H9 (cell line): ENCODE results near the gene BARHL2. TPM values are rescaled to one million over a fixed set of nuclear protein-coding genes. Genes with fewer than 3 reads are reported as not detected.

Source experiments
- DNase-seq: peaks from one replicate; pipeline ENCODE4 v3.0.0-alpha.2; 2017
- H2AFZ ChIP-seq: one replicate; pipeline ENCODE4 v1.6.1; 2013; ENCODE audit warnings: mild to moderate bottlenecking, low read length, control low read depth, moderate library complexity
- H2AK5ac ChIP-seq: 2 replicates; pipeline ENCODE4 v1.6.1; 2013; ENCODE audit warnings: low read length, control low read depth, mixed read lengths; ENCODE audit not compliant: insufficient read length
- H2BK120ac ChIP-seq: one replicate; pipeline ENCODE4 v1.6.1; 2013; ENCODE audit warnings: low read depth, mild to moderate bottlenecking, low read length, control low read depth, inconsistent platforms; ENCODE audit not compliant: poor library complexity, severe bottlenecking
- H2BK12ac ChIP-seq: 2 replicates; pipeline ENCODE4 v1.6.1; 2013; ENCODE audit warnings: low read length, control low read depth, mixed read lengths, low read depth; ENCODE audit not compliant: insufficient read length
- H2BK15ac ChIP-seq: 2 replicates; pipeline ENCODE4 v1.6.1; 2013; ENCODE audit warnings: low read depth, low read length, control low read depth
- H2BK20ac ChIP-seq: one replicate; pipeline ENCODE4 v1.6.1; 2013; ENCODE audit warnings: low read depth, mild to moderate bottlenecking, low read length, control low read depth, inconsistent platforms; ENCODE audit not compliant: poor library complexity, severe bottlenecking
- H2BK5ac ChIP-seq: 2 replicates; pipeline ENCODE4 v1.6.1; 2013; ENCODE audit warnings: low read length, control low read depth, mixed read lengths; ENCODE audit not compliant: insufficient read length
- H3K14ac ChIP-seq: 2 replicates; pipeline ENCODE4 v1.6.1; 2013; ENCODE audit warnings: low read length, control low read depth; ENCODE audit not compliant: insufficient read depth
- H3K18ac ChIP-seq: 2 replicates; pipeline ENCODE4 v1.6.1; 2013; ENCODE audit warnings: low read depth, mild to moderate bottlenecking, mixed read lengths, low read length, control low read depth; ENCODE audit not compliant: insufficient read length
- H3K23ac ChIP-seq: 2 replicates; pipeline ENCODE4 v1.6.1; 2013; ENCODE audit warnings: low read length, control low read depth, mixed read lengths, low read depth; ENCODE audit not compliant: insufficient read length
- H3K23me2 ChIP-seq: 2 replicates; pipeline ENCODE4 v1.6.1; 2013; ENCODE audit warnings: low read depth, mild to moderate bottlenecking, mixed read lengths, low read length, control low read depth; ENCODE audit not compliant: insufficient read length, poor library complexity, severe bottlenecking
- H3K27ac ChIP-seq: 2 replicates; pipeline ENCODE4 v1.5.1; 2013; ENCODE audit warnings: low read length, control low read depth, mixed read lengths, low read depth; ENCODE audit not compliant: insufficient read length
- H3K27me3 ChIP-seq: 2 replicates; pipeline ENCODE4 v1.6.1; 2013; ENCODE audit warnings: low read length, control low read depth, inconsistent platforms; ENCODE audit not compliant: insufficient read depth
- H3K4ac ChIP-seq: 2 replicates; pipeline ENCODE4 v1.6.1; 2013; ENCODE audit warnings: low read depth, mild to moderate bottlenecking, control low read depth, inconsistent platforms, low read length, moderate library complexity
- H3K4me1 ChIP-seq: 2 replicates; pipeline ENCODE4 v1.6.1; 2013; ENCODE audit warnings: low read length, control low read depth, inconsistent platforms; ENCODE audit not compliant: insufficient read depth
- H3K4me2 ChIP-seq: 2 replicates; pipeline ENCODE4 v1.6.1; 2013; ENCODE audit warnings: low read length, control low read depth, mixed read lengths; ENCODE audit not compliant: insufficient read length, insufficient read depth
- H3K56ac ChIP-seq: 2 replicates; pipeline ENCODE4 v1.6.1; 2013; ENCODE audit warnings: low read depth, mild to moderate bottlenecking, mixed read lengths, low read length, control low read depth; ENCODE audit not compliant: insufficient read length
- H3K79me1 ChIP-seq: 2 replicates; pipeline ENCODE4 v1.6.1; 2013; ENCODE audit warnings: low read depth, mild to moderate bottlenecking, moderate library complexity, low read length, control low read depth, inconsistent platforms; ENCODE audit not compliant: insufficient read depth, poor library complexity, severe bottlenecking
- H3K79me2 ChIP-seq: 2 replicates; pipeline ENCODE4 v1.6.1; 2013; ENCODE audit warnings: low read length, control low read depth, inconsistent platforms; ENCODE audit not compliant: insufficient read depth
- H3K9ac ChIP-seq: 2 replicates; pipeline ENCODE4 v1.6.1; 2013; ENCODE audit warnings: low read length, control low read depth, mixed read lengths; ENCODE audit not compliant: insufficient read length; ENCODE audit errors: extremely low read depth
- H3K9me3 ChIP-seq: one replicate; pipeline ENCODE4 v1.6.1; 2013; ENCODE audit warnings: low read depth, low read length, inconsistent platforms; ENCODE audit not compliant: control insufficient read depth
- H3T11ph ChIP-seq: one replicate; pipeline ENCODE4 v1.6.1; 2013; ENCODE audit warnings: mild to moderate bottlenecking, low read length, control low read depth, inconsistent platforms
- H4K20me1 ChIP-seq: one replicate; pipeline ENCODE4 v1.6.1; 2013; ENCODE audit not compliant: control insufficient read depth, insufficient read length, insufficient read depth
- H4K5ac ChIP-seq: 2 replicates; pipeline ENCODE4 v1.6.1; 2013; ENCODE audit warnings: low read depth, mild to moderate bottlenecking, mixed read lengths, low read length, control low read depth; ENCODE audit not compliant: insufficient read length
- H4K8ac ChIP-seq: replicated peaks from 2 replicates; pipeline ENCODE4 v1.6.1; 2013; ENCODE audit warnings: low read length, control low read depth, mixed read lengths, low read depth; ENCODE audit not compliant: insufficient read length
- H4K91ac ChIP-seq: 2 replicates; pipeline ENCODE4 v1.6.1; 2013; ENCODE audit warnings: low read depth, mild to moderate bottlenecking, moderate library complexity, mixed read lengths, low read length, control low read depth; ENCODE audit not compliant: insufficient read length
- H3K27ac Mint-ChIP-seq, 3 experiments: 2 replicates in 2 of 3; 3 replicates in 1 of 3; pipeline ENCODE4 v1.8.0; 2020 to 2021; ENCODE audit warnings: mixed read lengths in 3 of 3, mild to moderate bottlenecking in 1 of 3, moderate library complexity in 1 of 3
- H3K27me3 Mint-ChIP-seq: 2 replicates; pipeline ENCODE4 v1.8.0; 2021; ENCODE audit warnings: low read depth, mild to moderate bottlenecking, moderate library complexity, mixed read lengths
- H3K36me3 Mint-ChIP-seq, 3 experiments: 2 replicates in 2 of 3; 3 replicates in 1 of 3; pipeline ENCODE4 v1.8.0; 2020 to 2021; ENCODE audit warnings: low read depth in 3 of 3, mixed read lengths in 3 of 3; ENCODE audit not compliant: insufficient read depth in 1 of 3
- H3K4me1 Mint-ChIP-seq, 2 experiments: 2 replicates each; pipeline ENCODE4 v1.8.0; 2020; ENCODE audit warnings: mixed read lengths in 2 of 2
- H3K4me3 Mint-ChIP-seq, 2 experiments: 2 replicates in 1 of 2; 3 replicates in 1 of 2; pipeline ENCODE4 v1.8.0; 2020 to 2021; ENCODE audit warnings: mild to moderate bottlenecking in 2 of 2, mixed read lengths in 2 of 2, moderate library complexity in 1 of 2
- H3K9me3 Mint-ChIP-seq, 2 experiments: 2 replicates in 1 of 2; 3 replicates in 1 of 2; pipeline ENCODE4 v1.8.0; 2020; ENCODE audit warnings: mild to moderate bottlenecking in 2 of 2, mixed read lengths in 2 of 2, moderate library complexity in 1 of 2
- CTCF ChIP-seq: fragments of 200-600 bp; sonication (generic); conservative IDR thresholded peaks from 3 replicates; pipeline ENCODE4 v1.8.0; 2021; ENCODE audit warnings: antibody characterized with exemption, mild to moderate bottlenecking
- WGBS: extraction: QIAGEN DNeasy Blood & Tissue Kit; methylation state at CpG from one replicate; pipeline ENCODE4 v1.1.7; 2013; ENCODE audit warnings: missing lambda C conversion rate, low lambda C conversion rate, mixed read lengths; ENCODE audit not compliant: insufficient read length; ENCODE audit errors: extremely low coverage; 5-methylcytosine and 5-hydroxymethylcytosine counted together
- total RNA-seq: library from RNA; stranded (reverse); gene quantifications from 2 replicates; pipeline ENCODE4 v1.2.1, GENCODE V29; 2021

Gene BARHL2
- total RNA-seq, 1 experiment from 2014 or later, result not detected

GRCh38 chr1:90729504-90730242, 12.6 kb upstream of the BARHL2 start:
- H3K27ac ChIP-seq, result no peak overlapping the region
- peaks cover 85% of the 10 kb centered on the region for H3K27me3 ChIP-seq
- Mint-ChIP-seq H3K9me3 (peaks cover 2 to 4% of the 10 kb centered on the region in 2 experiments; a peak in 1 of 5 replicates), H3K4me1 (peaks cover 49 to 57% of the 10 kb centered on the region in 2 experiments), H3K27me3 (peaks cover 100% of the 10 kb centered on the region), H3K27ac (no peak overlapping the region), H3K4me3 (peak overlapping the region; percentile 53 to 77), H3K36me3 (no peaks in the 10 kb centered on the region)
- H2BK20ac ChIP-seq, result no peak overlapping the region
- H3K9ac ChIP-seq, result peak overlapping the region; percentile 39
- no peaks in the 10 kb centered on the region for H3K9me3 ChIP-seq
- H3K14ac ChIP-seq, result no peak overlapping the region
- no peak overlapping the region for H2BK12ac ChIP-seq
- H4K91ac ChIP-seq, result no peak overlapping the region
- peaks cover 2% of the 10 kb centered on the region; the same call in 1 of the 2 replicates for H3K4me1 ChIP-seq
- no peak overlapping the region for H3K4ac ChIP-seq
- DNase-seq, result peak; percentile 84
- no peak overlapping the region for H4K8ac ChIP-seq
- WGBS, result no CpG with 5 or more reads among the region's 36 CpGs
- H3K4me2 ChIP-seq, result peak overlapping the region; percentile 68
- H2AFZ ChIP-seq, result no peak overlapping the region
- H3K56ac ChIP-seq, result no peak overlapping the region
- no peak overlapping the region for H2BK15ac ChIP-seq
- no peak overlapping the region for H3K18ac ChIP-seq
- no peaks in the 10 kb centered on the region for H4K20me1 ChIP-seq
- H3K23me2 ChIP-seq, result peaks cover 28% of the 10 kb centered on the region
- TF ChIP-seq CTCF, result peak; percentile 92
- no peak overlapping the region for H3K23ac ChIP-seq
- no peak overlapping the region for H2BK120ac ChIP-seq
- H4K5ac ChIP-seq, result no peak overlapping the region
- H2AK5ac ChIP-seq, result no peak overlapping the region
- no peaks in the 10 kb centered on the region for H3K79me2 ChIP-seq
- no peak overlapping the region for H3T11ph ChIP-seq
- H3K79me1 ChIP-seq, result no peaks in the 10 kb centered on the region
- no peak overlapping the region for H2BK5ac ChIP-seq
